Chondrocyte (in vitro differentiated cells): ENCODE measurements around the gene FXYD2. TPM values are rescaled to one million over a fixed set of nuclear protein-coding genes. Genes with fewer than 3 reads are reported as not detected.

ENCODE experiments used
- DNase-seq: peaks from one replicate; pipeline ENCODE4 v3.0.0; 2021; ENCODE audit warnings: mixed read lengths, low spot score
- H3K27ac Mint-ChIP-seq: one replicate; pipeline ENCODE4 v1.8.0; 2021; ENCODE audit warnings: mild to moderate bottlenecking, moderate library complexity, mixed read lengths; ENCODE audit not compliant: unreplicated experiment
- H3K27me3 Mint-ChIP-seq: 2 replicates; pipeline ENCODE4 v1.8.0; 2021; ENCODE audit warnings: low read depth, mixed read lengths
- H3K36me3 Mint-ChIP-seq: 2 replicates; pipeline ENCODE4 v1.8.0; 2021; ENCODE audit warnings: low read depth, mixed read lengths
- H3K4me1 Mint-ChIP-seq: 2 replicates; pipeline ENCODE4 v1.8.0; 2021; ENCODE audit warnings: low read depth, mild to moderate bottlenecking, mixed read lengths
- H3K4me3 Mint-ChIP-seq: one replicate; pipeline ENCODE4 v1.8.0; 2021; ENCODE audit warnings: mild to moderate bottlenecking, moderate library complexity, mixed read lengths; ENCODE audit not compliant: unreplicated experiment
- H3K9me3 Mint-ChIP-seq: 2 replicates; pipeline ENCODE4 v1.8.0; 2021; ENCODE audit warnings: low read depth, mixed read lengths
- CTCF ChIP-seq: fragments of 200-600 bp; sonication (generic); IDR thresholded peaks from 2 replicates; pipeline ENCODE4 v1.5.0; 2021; ENCODE audit warnings: antibody characterized with exemption, mild to moderate bottlenecking, moderate library complexity
- total RNA-seq: library from RNA; stranded (reverse); gene quantifications from 3 replicates; pipeline ENCODE4 v1.2.1, GENCODE V29; 2021

Gene FXYD2
- total RNA-seq, 1 donor from 2014 or later: not detected

GRCh38 chr11:117793583-117793982 is 31.0 kb downstream of the FXYD2 start:
- no peak for TF ChIP-seq CTCF
- no peak overlapping the region for H3K4me3 Mint-ChIP-seq
- DNase-seq: no peak
- peaks cover 4% of the 10 kb centered on the region for H3K4me1 Mint-ChIP-seq
- H3K36me3 Mint-ChIP-seq: no peaks in the 10 kb centered on the region
- no peak overlapping the region for H3K27ac Mint-ChIP-seq
- H3K27me3 Mint-ChIP-seq: peaks cover 67% of the 10 kb centered on the region
- no peaks in the 10 kb centered on the region for H3K9me3 Mint-ChIP-seq

GRCh38 chr11:117792992-117793391 is 31.6 kb downstream of the FXYD2 start:
- Mint-ChIP-seq H3K4me3 (no peak overlapping the region), H3K27ac (no peak overlapping the region), H3K9me3 (no peaks in the 10 kb centered on the region), H3K27me3 (peaks cover 68% of the 10 kb centered on the region), H3K4me1 (peaks cover 4% of the 10 kb centered on the region), H3K36me3 (no peaks in the 10 kb centered on the region)
- no peak for TF ChIP-seq CTCF
- DNase-seq: no peak

- Mint-ChIP-seq H3K27me3 (peaks cover 69% of the 10 kb centered on the region), H3K27ac (no peak overlapping the region), H3K9me3 (no peaks in the 10 kb centered on the region), H3K36me3 (no peaks in the 10 kb centered on the region), H3K4me3 (no peak overlapping the region), H3K4me1 (no peaks in the 10 kb centered on the region)
- no peak for TF ChIP-seq CTCF
- no peak for DNase-seq
These were observed 32.3 kb downstream of the FXYD2 start for GRCh38 chr11:117792241-117792640.

GRCh38 chr11:117790279-117790678 is 34.3 kb downstream of the FXYD2 start:
- Mint-ChIP-seq H3K27me3 (peaks cover 75% of the 10 kb centered on the region), H3K27ac (no peak overlapping the region), H3K4me3 (no peak overlapping the region), H3K36me3 (no peaks in the 10 kb centered on the region), H3K4me1 (peaks cover 6% of the 10 kb centered on the region), H3K9me3 (no peaks in the 10 kb centered on the region)
- TF ChIP-seq CTCF: no peak
- DNase-seq: no peak

- no peak for TF ChIP-seq CTCF
- H3K4me3 Mint-ChIP-seq: no peak overlapping the region
- H3K4me1 Mint-ChIP-seq: peaks cover 6% of the 10 kb centered on the region
- no peaks in the 10 kb centered on the region for H3K36me3 Mint-ChIP-seq
- no peaks in the 10 kb centered on the region for H3K9me3 Mint-ChIP-seq
- peaks cover 74% of the 10 kb centered on the region for H3K27me3 Mint-ChIP-seq
- H3K27ac Mint-ChIP-seq: no peak overlapping the region
- DNase-seq: no peak
These were observed 35.3 kb downstream of the FXYD2 start for GRCh38 chr11:117789241-117789640.
